ENCODE measurements around the gene GBP3. TPM values are rescaled to one million over a fixed set of nuclear protein-coding genes. Genes with fewer than 3 reads are reported as not detected.

Gene GBP3
- polyA plus RNA-seq, 1 of the 3 experiments (the other 2 are of a cell fraction): 8.5 TPM

DNA sequence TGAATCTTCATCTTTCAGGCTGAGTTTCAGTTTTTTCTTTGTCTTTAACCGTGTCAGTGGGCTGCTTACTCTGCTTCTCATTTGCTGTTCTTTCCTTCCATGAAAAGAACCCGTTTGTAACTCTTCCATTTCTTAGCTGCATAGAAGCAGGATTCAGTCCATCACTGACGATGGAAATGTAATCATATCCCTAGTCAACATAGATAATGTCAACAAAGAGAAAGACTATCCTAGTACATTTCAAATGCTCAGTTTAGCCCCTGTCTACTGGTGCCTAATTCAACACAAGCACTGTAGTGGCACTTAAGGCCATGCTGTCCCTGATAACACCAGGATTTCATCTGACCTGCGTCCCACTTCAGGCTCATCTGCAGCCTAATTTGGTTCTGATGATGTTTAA is 42.0 kb upstream of the GBP3 start (continued):
- TF ChIP-seq, protein P1, sequence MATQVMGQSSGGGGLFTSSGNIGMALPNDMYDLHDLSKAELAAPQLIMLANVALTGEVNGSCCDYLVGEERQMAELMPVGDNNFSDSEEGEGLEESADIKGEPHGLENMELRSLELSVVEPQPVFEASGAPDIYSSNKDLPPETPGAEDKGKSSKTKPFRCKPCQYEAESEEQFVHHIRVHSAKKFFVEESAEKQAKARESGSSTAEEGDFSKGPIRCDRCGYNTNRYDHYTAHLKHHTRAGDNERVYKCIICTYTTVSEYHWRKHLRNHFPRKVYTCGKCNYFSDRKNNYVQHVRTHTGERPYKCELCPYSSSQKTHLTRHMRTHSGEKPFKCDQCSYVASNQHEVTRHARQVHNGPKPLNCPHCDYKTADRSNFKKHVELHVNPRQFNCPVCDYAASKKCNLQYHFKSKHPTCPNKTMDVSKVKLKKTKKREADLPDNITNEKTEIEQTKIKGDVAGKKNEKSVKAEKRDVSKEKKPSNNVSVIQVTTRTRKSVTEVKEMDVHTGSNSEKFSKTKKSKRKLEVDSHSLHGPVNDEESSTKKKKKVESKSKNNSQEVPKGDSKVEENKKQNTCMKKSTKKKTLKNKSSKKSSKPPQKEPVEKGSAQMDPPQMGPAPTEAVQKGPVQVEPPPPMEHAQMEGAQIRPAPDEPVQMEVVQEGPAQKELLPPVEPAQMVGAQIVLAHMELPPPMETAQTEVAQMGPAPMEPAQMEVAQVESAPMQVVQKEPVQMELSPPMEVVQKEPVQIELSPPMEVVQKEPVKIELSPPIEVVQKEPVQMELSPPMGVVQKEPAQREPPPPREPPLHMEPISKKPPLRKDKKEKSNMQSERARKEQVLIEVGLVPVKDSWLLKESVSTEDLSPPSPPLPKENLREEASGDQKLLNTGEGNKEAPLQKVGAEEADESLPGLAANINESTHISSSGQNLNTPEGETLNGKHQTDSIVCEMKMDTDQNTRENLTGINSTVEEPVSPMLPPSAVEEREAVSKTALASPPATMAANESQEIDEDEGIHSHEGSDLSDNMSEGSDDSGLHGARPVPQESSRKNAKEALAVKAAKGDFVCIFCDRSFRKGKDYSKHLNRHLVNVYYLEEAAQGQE (IDR thresholded peaks at IDR 0.05; ENCODE audit: low read depth, low read length): no peak
- TF ChIP-seq RCOR1 (IDR thresholded peaks at IDR 0.05; ENCODE audit: low read length) (no peak), ELF1 (IDR thresholded peaks at IDR 0.05) (no peak), EZH2phosphoT487 (IDR thresholded peaks at IDR 0.05; ENCODE audit: borderline replicate concordance, low read depth) (no peak), TCF12 (IDR thresholded peaks at IDR 0.05) (no peak), RAD21 (IDR thresholded peaks at IDR 0.05; ENCODE audit: low read length) (no peak), TAF1 (IDR thresholded peaks at IDR 0.05; ENCODE audit: borderline replicate concordance, low read depth, low read length) (no peak), RFX5 (IDR thresholded peaks at IDR 0.05; ENCODE audit: low read length) (no peak), POLR2AphosphoS5 (IDR thresholded peaks at IDR 0.05; ENCODE audit: low read depth, low read length) (no peak), FOXJ3 (CRISPR knock-in tag; IDR thresholded peaks at IDR 0.05) (no peak)
- TF ChIP-seq, protein P2, sequence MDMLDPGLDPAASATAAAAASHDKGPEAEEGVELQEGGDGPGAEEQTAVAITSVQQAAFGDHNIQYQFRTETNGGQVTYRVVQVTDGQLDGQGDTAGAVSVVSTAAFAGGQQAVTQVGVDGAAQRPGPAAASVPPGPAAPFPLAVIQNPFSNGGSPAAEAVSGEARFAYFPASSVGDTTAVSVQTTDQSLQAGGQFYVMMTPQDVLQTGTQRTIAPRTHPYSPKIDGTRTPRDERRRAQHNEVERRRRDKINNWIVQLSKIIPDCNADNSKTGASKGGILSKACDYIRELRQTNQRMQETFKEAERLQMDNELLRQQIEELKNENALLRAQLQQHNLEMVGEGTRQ (IDR thresholded peaks at IDR 0.05; ENCODE audit: borderline replicate concordance, low read depth, low read length): no peak
- TF ChIP-seq, protein P3, sequence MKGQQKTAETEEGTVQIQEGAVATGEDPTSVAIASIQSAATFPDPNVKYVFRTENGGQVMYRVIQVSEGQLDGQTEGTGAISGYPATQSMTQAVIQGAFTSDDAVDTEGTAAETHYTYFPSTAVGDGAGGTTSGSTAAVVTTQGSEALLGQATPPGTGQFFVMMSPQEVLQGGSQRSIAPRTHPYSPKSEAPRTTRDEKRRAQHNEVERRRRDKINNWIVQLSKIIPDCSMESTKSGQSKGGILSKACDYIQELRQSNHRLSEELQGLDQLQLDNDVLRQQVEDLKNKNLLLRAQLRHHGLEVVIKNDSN (IDR thresholded peaks at IDR 0.05; ENCODE audit: borderline replicate concordance, low read depth): no peak

DNA sequence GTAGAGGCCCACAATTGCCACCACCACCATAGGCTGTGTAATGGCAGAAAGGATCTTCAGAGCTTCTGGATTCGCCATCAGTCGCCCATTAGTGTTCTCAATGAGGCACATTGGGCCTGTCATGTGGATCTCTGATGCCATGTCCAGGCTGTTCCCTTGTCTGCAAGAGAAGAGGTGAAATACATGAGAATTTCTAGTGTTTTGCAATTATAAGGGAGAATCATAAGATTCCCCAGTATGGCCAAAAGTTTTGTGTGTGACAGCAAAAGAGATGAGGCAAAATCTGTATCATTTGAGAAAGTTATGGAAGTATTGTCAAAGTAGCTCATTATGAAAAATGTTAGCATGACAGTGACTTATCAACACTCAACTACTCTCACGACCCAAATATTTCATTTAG is 40.4 kb upstream of the GBP3 start:
- H3F3A ChIP-seq (replicated peaks; ENCODE audit: insufficient read depth): no peaks in the 10 kb centered on the region
- H4K20me1 ChIP-seq (ENCODE audit: insufficient read depth): no peaks in the 10 kb centered on the region
- H3K9me2 ChIP-seq: 0 out of 2 replicates have a peak, but pooled peaks cover 4% of the 10 kb centered on the region
- H3K27me3 ChIP-seq (ENCODE audit: insufficient read depth): no peaks in the 10 kb centered on the region
- H3K9me3 ChIP-seq: no peaks in the 10 kb centered on the region
- H3K79me2 ChIP-seq (ENCODE audit: insufficient read depth): no peaks in the 10 kb centered on the region
- CTCF ChIA-PET: interaction anchor here (0.7 to 1.0 kb wide), 3 partner anchors 11 to 741 kb away, joined by 3 to 4 read pairs (median 3); no protein-coding TSS in a partner anchor
- H3K4me3 ChIP-seq (ENCODE audit: low read depth in 2 of 2, low read length in 1 of 2): no peak overlapping the region
- no peak overlapping the region for H3K4me2 ChIP-seq
- DNase-seq: no peak
- H3K27ac ChIP-seq (ENCODE audit: low read depth in 2 of 2, low read length in 1 of 2): no peak overlapping the region
- H2AFZ ChIP-seq (ENCODE audit: low read depth): no peak overlapping the region
- peaks cover 0 to 4% of the 10 kb centered on the region in 2 experiments; a peak in 2 of 4 replicates for H3K4me1 ChIP-seq (ENCODE audit: control insufficient read depth in 1 of 2, insufficient read depth in 2 of 2, low read depth in 1 of 2, low read length in 1 of 2)
- WGBS (ENCODE audit: low lambda C conversion rate): 82% methylated on average over 3 of the region's 3 CpGs
- POLR2A ChIA-PET: no interaction called here
- H3K36me3 ChIP-seq (replicated peaks in 1 of 2; ENCODE audit: control insufficient read depth in 1 of 2, insufficient read depth in 2 of 2, low read length in 1 of 2): peaks cover 3 to 9% of the 10 kb centered on the region in 2 experiments
- TF ChIP-seq, protein P3 (IDR thresholded peaks at IDR 0.05; ENCODE audit: borderline replicate concordance, low read depth): no peak
- no peak for TF ChIP-seq YY1 (IDR thresholded peaks at IDR 0.05; ENCODE audit: low read depth)
- TF ChIP-seq TCF12 (IDR thresholded peaks at IDR 0.05): no peak
- TF ChIP-seq GABPA (IDR thresholded peaks at IDR 0.05; ENCODE audit: low read depth): no peak
- no peak for TF ChIP-seq MXI1 (IDR thresholded peaks at IDR 0.05; ENCODE audit: low read depth, low read length)
- no peak for TF ChIP-seq SIN3A (IDR thresholded peaks at IDR 0.05; ENCODE audit: borderline replicate concordance, low read depth, low read length)
- TF ChIP-seq FOXJ3 (CRISPR knock-in tag; IDR thresholded peaks at IDR 0.05): no peak
- no peak for TF ChIP-seq ELF1 (IDR thresholded peaks at IDR 0.05)
- TF ChIP-seq, protein P4, sequence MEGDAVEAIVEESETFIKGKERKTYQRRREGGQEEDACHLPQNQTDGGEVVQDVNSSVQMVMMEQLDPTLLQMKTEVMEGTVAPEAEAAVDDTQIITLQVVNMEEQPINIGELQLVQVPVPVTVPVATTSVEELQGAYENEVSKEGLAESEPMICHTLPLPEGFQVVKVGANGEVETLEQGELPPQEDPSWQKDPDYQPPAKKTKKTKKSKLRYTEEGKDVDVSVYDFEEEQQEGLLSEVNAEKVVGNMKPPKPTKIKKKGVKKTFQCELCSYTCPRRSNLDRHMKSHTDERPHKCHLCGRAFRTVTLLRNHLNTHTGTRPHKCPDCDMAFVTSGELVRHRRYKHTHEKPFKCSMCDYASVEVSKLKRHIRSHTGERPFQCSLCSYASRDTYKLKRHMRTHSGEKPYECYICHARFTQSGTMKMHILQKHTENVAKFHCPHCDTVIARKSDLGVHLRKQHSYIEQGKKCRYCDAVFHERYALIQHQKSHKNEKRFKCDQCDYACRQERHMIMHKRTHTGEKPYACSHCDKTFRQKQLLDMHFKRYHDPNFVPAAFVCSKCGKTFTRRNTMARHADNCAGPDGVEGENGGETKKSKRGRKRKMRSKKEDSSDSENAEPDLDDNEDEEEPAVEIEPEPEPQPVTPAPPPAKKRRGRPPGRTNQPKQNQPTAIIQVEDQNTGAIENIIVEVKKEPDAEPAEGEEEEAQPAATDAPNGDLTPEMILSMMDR (IDR thresholded peaks at IDR 0.05): no peak
- TF ChIP-seq SMC3 (IDR thresholded peaks at IDR 0.05; ENCODE audit: low read depth, low read length): no peak
- no peak for TF ChIP-seq JUND (IDR thresholded peaks at IDR 0.05)
- H3K9ac ChIP-seq: no peak overlapping the region

Data from SK-N-SH (cell line).